GM20000 (cell line): ENCODE results near the gene OR2T27.

Experiments used
- DNase-seq: peaks from one replicate; pipeline ENCODE4 v3.0.0; 2012; ENCODE audit warnings: low spot score
- CTCF ChIP-seq: IDR thresholded peaks from 2 replicates; pipeline ENCODE4 v1.5.1; 2012; ENCODE audit warnings: mild to moderate bottlenecking, control low read depth; ENCODE audit errors: extremely low read depth, missing control alignments

The OR2T27 gene

GRCh38 chr1:248622570-248623001 lies 32.7 kb downstream of the OR2T27 start:
- peak; percentile 67 for DNase-seq

GRCh38 chr1:248621770-248622169 lies 33.6 kb downstream of the OR2T27 start:
- TF ChIP-seq CTCF: no peak
- no peak for DNase-seq

More at GRCh38 chr1:248622570-248623001, 32.7 kb downstream of the OR2T27 start:
- peak; percentile 27 for TF ChIP-seq CTCF

GRCh38 chr1:248618878-248619277 lies 36.5 kb downstream of the OR2T27 start:
- peak; percentile 55 for TF ChIP-seq CTCF
- DNase-seq: peak; percentile 33

- DNase-seq: no peak
- no peak for TF ChIP-seq CTCF
Observed at GRCh38 chr1:248618119-248618518, 37.2 kb downstream of the OR2T27 start.

- no peak for TF ChIP-seq CTCF
- DNase-seq: no peak
Observed at GRCh38 chr1:248613742-248614141, 41.6 kb downstream of the OR2T27 start.

GRCh38 chr1:248611883-248612414 lies 43.4 kb downstream of the OR2T27 start:
- no peak for DNase-seq

GRCh38 chr1:248610301-248610700 lies 45.0 kb downstream of the OR2T27 start:
- DNase-seq: no peak
- no peak for TF ChIP-seq CTCF

More at GRCh38 chr1:248611883-248612414, 43.4 kb downstream of the OR2T27 start:
- TF ChIP-seq CTCF: no peak
